Ovary (tissue), 3 donors: ENCODE measurements around the gene OR10G7.

ENCODE experiments used
- CTCF ChIP-seq, 3 donors: fragments of 450-650 bp in 2 of 3; fragments of 200-600 bp in 1 of 3; IDR thresholded peaks; one replicate each; pipeline versions ENCODE4 v1.5.1 to v1.8.0; 2016 to 2022; ENCODE audit warnings: antibody characterized with exemption in 3 of 3, mild to moderate bottlenecking in 1 of 3
- EP300 ChIP-seq: sonication (generic); formaldehyde crosslinking; IDR thresholded peaks from one replicate; pipeline ENCODE4 v1.6.1; 2017; ENCODE audit warnings: antibody characterized with exemption
- POLR2A ChIP-seq: fragments of 450-650 bp; IDR thresholded peaks from one replicate; pipeline ENCODE4 v1.6.1; 2017; ENCODE audit warnings: antibody characterized with exemption, mild to moderate bottlenecking, moderate library complexity
- donor health status: DM: no; HTN: no; CAD: no.

GRCh38 chr11:124070915-124071622 is 29.9 kb upstream of the OR10G7 start:
- no peak for TF ChIP-seq POLR2A
- peak in 2 of 3 donors; percentile 28 to 41 for TF ChIP-seq CTCF (IDR thresholded peaks at IDR 0.05)
- TF ChIP-seq EP300: no peak
